H1 (cell line): ENCODE data around the gene SPATA25.

ENCODE experiments used
- NRF1 ChIP-seq: IDR thresholded peaks from 2 replicates; pipeline ENCODE4 v1.6.1; 2011; ENCODE audit warnings: mild to moderate bottlenecking, low read depth, low read length, improper control_type of control experiment
- RAD21 ChIP-seq, 2 experiments: IDR thresholded peaks in 1 of 2; conservative IDR thresholded peaks in 1 of 2; 2 replicates each; pipeline ENCODE4 v1.6.1; 2011; ENCODE audit warnings: low read depth in 2 of 2, low read length in 2 of 2, improper control_type of control experiment in 1 of 2, inconsistent platforms in 1 of 2, mild to moderate bottlenecking in 1 of 2, moderate library complexity in 1 of 2
- SIN3A ChIP-seq, 2 experiments: IDR thresholded peaks in 1 of 2; conservative IDR thresholded peaks in 1 of 2; 2 replicates each; pipeline ENCODE4 v1.6.1; 2011 to 2012; ENCODE audit warnings: low read length in 2 of 2, improper control_type of control experiment in 1 of 2, low read depth in 1 of 2, mild to moderate bottlenecking in 1 of 2
- SIX5 ChIP-seq: IDR thresholded peaks from 2 replicates; pipeline ENCODE4 v1.6.1; 2011; ENCODE audit warnings: mild to moderate bottlenecking, low read depth, low read length
- YY1 ChIP-seq: IDR thresholded peaks from 2 replicates; pipeline ENCODE4 v1.6.1; 2011; ENCODE audit warnings: low read depth, mild to moderate bottlenecking, low read length

GRCh38 chr20:45909817-45910669, 22.6 kb upstream of the SPATA25 start:
- TF ChIP-seq RAD21 (IDR thresholded peaks at IDR 0.05 in 1 of 2, conservative IDR thresholded peaks at IDR 0.05 in 1 of 2; ENCODE audit: low read depth in 2 of 2, low read length in 2 of 2): no peak
- no peak for TF ChIP-seq NRF1
- TF ChIP-seq YY1: no peak
- no peak for TF ChIP-seq SIX5
- TF ChIP-seq SIN3A (conservative IDR thresholded peaks at IDR 0.05 in 1 of 2, IDR thresholded peaks at IDR 0.05 in 1 of 2; ENCODE audit: low read depth in 1 of 2, low read length in 2 of 2): no peak
